HG03045 (cell line): ENCODE results near the gene BMP8A.

Source experiments
- ATAC-seq: cut with Tn5 transposase; IDR thresholded peaks from one replicate; pipeline ENCODE4 v1.9.1; 2021; ENCODE audit warnings: mild to moderate bottlenecking, moderate library complexity; ENCODE audit not compliant: unreplicated experiment

Gene BMP8A

DNA sequence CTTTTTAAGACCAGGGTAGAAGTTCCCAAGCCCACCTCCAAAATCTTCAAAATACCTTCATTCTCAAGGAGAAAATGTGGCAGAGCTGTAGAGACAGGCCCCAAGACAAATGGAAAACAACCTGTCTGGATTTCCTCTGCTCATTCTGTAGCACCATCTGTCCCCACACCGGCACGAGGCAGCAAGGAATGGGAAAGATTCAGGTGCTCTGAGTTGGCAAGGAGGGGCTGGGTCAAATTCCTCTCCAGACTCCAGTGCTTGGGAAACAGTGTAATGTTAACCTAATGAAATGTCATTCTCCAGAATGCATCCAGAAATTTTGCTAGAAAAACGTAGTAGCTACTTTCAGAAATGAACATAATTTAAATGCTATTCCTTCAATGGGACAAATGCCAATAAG is 75.9 kb downstream of the BMP8A start:
- no peak for ATAC-seq

DNA sequence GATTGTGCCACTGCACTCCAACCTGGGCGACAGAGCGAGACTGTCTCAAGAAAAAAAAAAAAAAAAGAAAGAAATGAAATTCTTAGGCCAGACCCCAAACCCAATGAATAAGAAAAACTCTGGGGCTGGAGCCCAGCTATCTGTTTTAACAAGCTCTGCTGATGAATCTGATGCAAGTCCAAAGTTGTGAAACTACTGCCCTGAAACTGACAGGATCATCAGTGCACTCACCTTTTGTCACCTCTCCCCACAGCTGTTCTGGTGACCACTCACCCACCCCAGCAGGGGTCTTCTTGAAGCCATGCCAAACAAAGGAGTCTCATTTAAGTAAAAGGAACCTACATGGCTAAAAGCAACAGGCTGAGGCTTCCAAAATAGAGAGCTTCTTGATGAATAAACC is 76.8 kb downstream of the BMP8A start:
- no peak for ATAC-seq

DNA sequence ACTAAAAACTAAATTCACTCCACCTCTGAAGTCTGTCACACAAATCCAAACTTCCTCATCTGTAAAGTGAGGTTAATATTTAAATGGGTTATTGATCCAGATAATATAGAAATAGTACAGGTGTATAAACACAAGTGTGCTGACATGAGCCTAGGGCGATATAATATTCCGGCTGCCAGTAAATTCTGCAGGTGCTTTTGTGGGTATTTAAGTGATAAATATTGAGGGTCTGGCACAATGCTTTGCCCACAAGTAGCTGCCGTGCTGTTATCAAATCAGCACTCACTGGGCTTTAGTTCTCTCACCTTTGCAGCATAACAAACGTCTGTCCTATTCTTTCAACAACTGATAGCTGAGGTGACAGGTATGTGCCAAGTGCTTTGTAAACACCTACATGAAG is 77.6 kb downstream of the BMP8A start:
- ATAC-seq = no peak

GRCh38 chr1:39570477-39571177 is 79.2 kb downstream of the BMP8A start:
- ATAC-seq = no peak

GRCh38 chr1:39571178-39571483 is 79.7 kb downstream of the BMP8A start:
- ATAC-seq = no peak

GRCh38 chr1:39572379-39573096 is 81.1 kb downstream of the BMP8A start:
- no peak for ATAC-seq

- no peak for ATAC-seq
These were observed 81.6 kb downstream of the BMP8A start for GRCh38 chr1:39573097-39573465.

DNA sequence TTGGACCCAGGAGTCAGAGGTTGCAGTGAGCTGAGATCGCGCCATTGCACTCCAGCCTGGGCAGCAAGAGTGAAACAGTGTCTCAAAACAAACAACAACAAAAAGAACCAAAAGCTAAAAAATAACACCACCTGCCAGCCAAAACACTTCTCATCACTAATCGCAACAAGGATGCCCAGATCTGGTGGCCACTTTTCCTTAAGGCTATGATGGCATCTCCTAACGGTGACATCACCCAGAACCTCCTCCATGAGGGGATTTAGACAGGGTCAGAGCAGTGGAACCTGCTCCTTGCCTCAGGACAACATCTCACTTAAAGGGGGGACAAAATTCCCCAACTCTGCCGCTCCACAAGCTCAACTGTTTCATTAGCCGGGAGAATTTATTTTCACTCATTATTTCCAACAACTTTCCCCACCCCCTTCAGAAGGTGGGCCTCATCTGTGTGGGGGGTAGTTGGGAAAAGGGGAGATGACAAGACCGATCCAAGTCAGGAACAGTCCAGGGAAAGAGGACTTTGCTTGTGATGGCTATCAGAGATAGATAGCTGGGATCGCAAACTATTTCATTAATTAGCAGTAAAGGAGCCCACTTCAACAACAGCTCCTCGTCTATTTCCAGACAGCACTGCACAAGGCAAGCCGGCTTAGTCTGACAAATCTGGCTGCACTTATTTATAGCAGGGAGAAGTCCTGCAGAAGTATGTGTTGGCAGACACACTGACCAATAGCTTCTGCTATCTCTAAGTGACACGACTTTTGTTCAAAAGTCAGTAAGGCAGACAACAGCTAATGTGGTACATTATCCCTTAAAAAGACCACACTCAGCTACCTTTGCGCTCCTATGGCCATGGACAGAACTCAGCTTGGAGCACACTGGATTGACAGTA is 82.5 kb downstream of the BMP8A start:
- ATAC-seq = no peak

DNA sequence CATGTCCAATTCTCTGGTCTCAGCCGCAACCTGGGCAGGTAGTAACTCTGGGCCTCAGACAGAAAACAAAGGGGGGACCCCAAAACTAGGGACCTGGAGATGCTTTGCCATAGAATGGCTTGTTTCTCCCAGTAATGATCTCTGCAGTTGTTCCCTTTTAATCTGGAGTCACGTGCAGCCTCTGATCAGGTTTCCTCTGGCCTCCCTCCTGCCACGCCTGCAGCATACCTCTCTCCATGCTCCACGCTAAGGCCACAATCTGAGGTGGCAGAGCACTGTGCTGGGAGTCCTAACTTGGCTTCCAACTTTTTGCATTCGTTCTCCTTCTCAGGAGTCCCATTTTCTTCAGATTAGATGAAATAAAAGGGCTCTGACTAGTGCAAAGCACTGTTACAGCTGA is 83.2 kb downstream of the BMP8A start:
- no peak for ATAC-seq
